HepG2 (cell line): Measurements from ENCODE around the gene ARMH3. TPM values are rescaled to one million over a fixed set of nuclear protein-coding genes. Genes with fewer than 3 reads are reported as not detected.

Source experiments
- ATAC-seq: fragments of 200-7000 bp; cut with Tn5 transposase; 3 replicates; pipeline ENCODE4 v1.9.1; 2020; ENCODE audit warnings: mild to moderate bottlenecking, moderate library complexity
- BruUV-seq: library from RNA; stranded (reverse); fragments of 400-500 nt; replicated peaks from 2 replicates; lab custom pipeline; 2021; lab: Mats Ljungman, UMichigan
- CTCF ChIA-PET: fragments of 300-600 bp; formaldehyde crosslinking; extraction: SDS; loops from one replicate; lab custom pipeline; 2021; ENCODE audit warnings: low total read pairs, inconsistent platforms, low intra/inter-chr PET ratio; lab: Yijun Ruan, JAX
- POLR2A ChIA-PET: fragments of 350-600 bp; sonication (Branson Sonifier 250); formaldehyde crosslinking; loops from one replicate; lab custom pipeline; 2020; ENCODE audit warnings: antibody characterized with exemption, inconsistent platforms; lab: Yijun Ruan, JAX
- DNase-seq: peaks from one replicate; pipeline ENCODE4 v3.0.0-alpha.2; 2015; ENCODE audit warnings: low spot score
- FAIRE-seq: peaks from 3 replicates; lab custom pipeline; 2011; peaks lifted over from hg19 to GRCh38; lab: Jason Lieb, UNC
- H2AFZ ChIP-seq: one replicate; pipeline ENCODE4 v1.6.1; 2011; ENCODE audit warnings: low read length, inconsistent platforms
- H3K27ac ChIP-seq: fragments of 300-600 bp; 3 replicates; pipeline ENCODE4 v1.8.0; 2011; ENCODE audit warnings: mixed run types, mild to moderate bottlenecking, mixed read lengths, low read length, inconsistent platforms; ENCODE audit not compliant: insufficient read depth; ENCODE audit errors: extremely low read length
- H3K27me3 ChIP-seq, 2 experiments: fragments of 200-600 bp in 1 of 2; 2 replicates in 1 of 2; 3 replicates in 1 of 2; pipeline versions ENCODE4 v1.6.0 to v1.8.0; 2011; ENCODE audit warnings: low read length in 2 of 2, mild to moderate bottlenecking in 2 of 2, moderate library complexity in 2 of 2, inconsistent platforms in 1 of 2; ENCODE audit not compliant: insufficient read depth in 2 of 2, control insufficient read depth in 1 of 2
- H3K36me3 ChIP-seq, 2 experiments: fragments of 200-600 bp in 1 of 2; replicated peaks in 1 of 2; 2 replicates in 1 of 2; 3 replicates in 1 of 2; pipeline versions ENCODE4 v1.5.1 to v1.8.0; 2011; ENCODE audit warnings: low read length in 2 of 2, inconsistent platforms in 1 of 2; ENCODE audit not compliant: insufficient read depth in 2 of 2, control insufficient read depth in 1 of 2
- H3K4me1 ChIP-seq: 2 replicates; pipeline ENCODE4 v1.5.1; 2012; ENCODE audit warnings: low read length, inconsistent platforms; ENCODE audit not compliant: insufficient read depth
- H3K4me2 ChIP-seq: 2 replicates; pipeline ENCODE4 v1.6.0; 2011; ENCODE audit warnings: low read depth, low read length, inconsistent platforms
- H3K4me3 ChIP-seq, 3 experiments: fragments of 200-600 bp in 1 of 3; sonication (generic), shearing (Covaris generic) in 1 of 3; replicated peaks in 1 of 3; 2 replicates each; pipeline ENCODE4 v1.5.1; 2011 to 2016; ENCODE audit warnings: low read length in 3 of 3, inconsistent platforms in 2 of 3, low read depth in 2 of 3, mild to moderate bottlenecking in 2 of 3, control low read depth in 1 of 3, mixed read lengths in 1 of 3; ENCODE audit not compliant: insufficient read depth in 1 of 3
- H3K79me2 ChIP-seq: one replicate; pipeline ENCODE4 v1.6.1; 2011; ENCODE audit warnings: low read length, inconsistent platforms; ENCODE audit not compliant: insufficient read depth
- H3K9ac ChIP-seq: 2 replicates; pipeline ENCODE4 v1.6.0; 2011; ENCODE audit warnings: mild to moderate bottlenecking, low read depth, low read length, inconsistent platforms; ENCODE audit not compliant: insufficient read depth
- H3K9me3 ChIP-seq: 2 replicates; pipeline ENCODE4 v1.5.1; 2012; ENCODE audit warnings: mild to moderate bottlenecking, low read length
- H4K20me1 ChIP-seq: 2 replicates; pipeline ENCODE4 v1.6.0; 2011; ENCODE audit warnings: inconsistent platforms, mild to moderate bottlenecking, low read length, moderate library complexity; ENCODE audit not compliant: insufficient read depth
- CEBPZ ChIP-seq: IDR thresholded peaks from 2 replicates; pipeline ENCODE4 v1.6.1; 2012; ENCODE audit warnings: low read length, improper control_type of control experiment
- DZIP1 ChIP-seq: sonication (generic); formaldehyde crosslinking; IDR thresholded peaks from 2 replicates; pipeline ENCODE4 v1.5.0; 2020; ENCODE audit warnings: mild to moderate bottlenecking, missing genetic modification reagents
- HMGXB4 ChIP-seq, 2 experiments: sonication (generic) in 1 of 2; formaldehyde crosslinking in 1 of 2; IDR thresholded peaks; 2 replicates each; pipeline versions ENCODE4 v1.4.0 to v1.6.1; 2018 to 2020; ENCODE audit warnings: missing genetic modification reagents in 2 of 2, borderline replicate concordance in 1 of 2, low read depth in 1 of 2, mild to moderate bottlenecking in 1 of 2, missing biosample characterization in 1 of 2
- ISX ChIP-seq: sonication (generic); formaldehyde crosslinking; conservative IDR thresholded peaks from 2 replicates; pipeline ENCODE4 v1.5.0; 2020; ENCODE audit warnings: missing genetic modification reagents
- NRL ChIP-seq: sonication (generic); formaldehyde crosslinking; IDR thresholded peaks from 2 replicates; pipeline ENCODE4 v1.5.0; 2020; ENCODE audit warnings: missing genetic modification reagents, mild to moderate bottlenecking, moderate library complexity, borderline replicate concordance
- RAD21 ChIP-seq: fragments of 450-650 bp; formaldehyde crosslinking; IDR thresholded peaks from 2 replicates; pipeline ENCODE4 v1.5.0; 2020; ENCODE audit warnings: mild to moderate bottlenecking
- ZBED4 ChIP-seq: sonication (generic); formaldehyde crosslinking; IDR thresholded peaks from 2 replicates; pipeline ENCODE4 v1.4.0; 2020; ENCODE audit warnings: missing genetic modification reagents, borderline replicate concordance
- ZNF143 ChIP-seq: sonication (generic); formaldehyde crosslinking; IDR thresholded peaks from 2 replicates; pipeline ENCODE4 v1.4.0; 2020; ENCODE audit warnings: missing genetic modification reagents
- ZNF550 ChIP-seq: sonication (generic); formaldehyde crosslinking; IDR thresholded peaks from 2 replicates; pipeline ENCODE4 v1.4.0; 2020; ENCODE audit warnings: mild to moderate bottlenecking, missing genetic modification reagents, borderline replicate concordance
- ZNF772 ChIP-seq: sonication (generic); formaldehyde crosslinking; IDR thresholded peaks from 2 replicates; pipeline ENCODE4 v1.5.0; 2020; ENCODE audit warnings: mild to moderate bottlenecking, missing genetic modification reagents
- ZNF841 ChIP-seq: sonication (generic); formaldehyde crosslinking; IDR thresholded peaks from 2 replicates; pipeline ENCODE4 v1.8.1; 2023; ENCODE audit warnings: missing genetic modification reagents, borderline replicate concordance
- WGBS: methylation state at CpG from one replicate; pipeline ENCODE4 v1.1.6; 2017; ENCODE audit warnings: low lambda C conversion rate; 5-methylcytosine and 5-hydroxymethylcytosine counted together
- in situ Hi-C: cut with HindIII; loops from 2 replicates; pipeline ENCODE4 v1.10.0; 2017; ENCODE audit warnings: low pct_unique_long_range_greater_than_20kb; ENCODE audit not compliant: extremely low pct_ligation_motif_present
- intact Hi-C: fragments of 100-400 bp; cut with micrococcal nuclease; formaldehyde crosslinking; loops from one replicate; pipeline ENCODE4 v1.10.0; 2022; ENCODE audit not compliant: unreplicated experiment
- polyA plus RNA-seq, 8 experiments: library from polyadenylated mRNA; depleted of rRNA in 3 of 8; stranded (reverse) in 7 of 8; unstranded in 1 of 8; fragments of >200 nt; fragmentation: Illumina TruSeq in 4 of 8; extraction: Trizol in 4 of 8; gene quantifications; 2 replicates each; pipeline versions ENCODE4 v1.2.1 to v1.2.3, GENCODE V29; 2011 to 2016; ENCODE audit warnings: low read depth in 4 of 8, missing spikeins in 1 of 8, mixed read lengths in 1 of 8; ENCODE audit not compliant: insufficient read depth in 1 of 8
- total RNA-seq, 5 experiments: library from RNA; depleted of rRNA; stranded (reverse); fragments of >200 nt; fragmentation: Illumina TruSeq; extraction: Trizol; gene quantifications; 2 replicates each; pipeline ENCODE4 v1.2.3, GENCODE V29; 2016; ENCODE audit warnings: low read depth in 1 of 5

The ARMH3 gene
- total and polyA plus RNA-seq, 2 of the 13 experiments (the other 11 are each of a cell fraction or from before 2014, with no cell fraction given): 8.4 to 16.9 TPM

GRCh38 chr10:101901340-101901739 is 154.6 kb downstream of the ARMH3 start (continued):
- TF ChIP-seq DZIP1 (no peak), ISX (CRISPR knock-in tag) (no peak), ZNF143 (CRISPR knock-in tag) (no peak)
- TF ChIP-seq, all 625 proteins: peak for 0

GRCh38 chr10:101897633-101898032 is 158.3 kb downstream of the ARMH3 start:
- Histone ChIP-seq H3K4me1 (peaks cover 17% of the 10 kb centered on the region), H3K9me3 (no peaks in the 10 kb centered on the region), H3K4me2 (no peak overlapping the region), H3K27me3 (no peaks in the 10 kb centered on the region), H3K27ac (no peak overlapping the region), H2AFZ (no peak overlapping the region), H3K4me3 (no peak overlapping the region), H3K36me3 (no peaks in the 10 kb centered on the region), H3K79me2 (no peaks in the 10 kb centered on the region), H3K9ac (no peak overlapping the region), H4K20me1 (no peaks in the 10 kb centered on the region)
- ATAC-seq (no peak), FAIRE-seq (no peak), DNase-seq (no peak)
- POLR2A ChIA-PET: no interaction called here
- in situ Hi-C loops: no loop called here
- 89% methylated on average over 4 of the region's 4 CpGs for WGBS
- CTCF ChIA-PET: no interaction called here
- intact Hi-C loops: no loop called here
- no TSS peak for BruUV-seq
- TF ChIP-seq ZNF772 (no peak), ZBED4 (no peak), NRL (no peak), ZNF550 (CRISPR knock-in tag) (no peak), CEBPZ (no peak), HMGXB4 (CRISPR knock-in tag; IDR thresholded peaks at IDR 0.05; ENCODE audit: borderline replicate concordance in 1 of 2, low read depth in 1 of 2) (no peak), RAD21 (CRISPR knock-in tag) (no peak), ZNF841 (CRISPR knock-in tag) (no peak)
